Activated B cell treated with CpG ODN at 0.5 μM for 24 hours (primary cell): ENCODE measurements around the gene TRAPPC3. TPM values are rescaled to one million over a fixed set of nuclear protein-coding genes. Genes with fewer than 3 reads are reported as not detected.
A peak's percentile ranks its signal among the peaks of the same experiment; 100 is the strongest.

Experiments
- ATAC-seq: fragments of 200-7000 bp; cut with Tn5 transposase; one replicate; pipeline ENCODE4 v1.10.0; 2021; ENCODE audit warnings: low read depth, mild to moderate bottlenecking, moderate library complexity
- CTCF ChIA-PET: fragments of 350-600 bp; sonication (Branson Sonifier 250); formaldehyde crosslinking; loops from one replicate; lab custom pipeline; 2021; ENCODE audit warnings: antibody characterized with exemption; lab: Charles Lee
- POLR2A ChIA-PET: fragments of 350-600 bp; sonication (Branson Sonifier 250); formaldehyde crosslinking; loops from one replicate; lab custom pipeline; 2021; ENCODE audit warnings: antibody characterized with exemption; lab: Charles Lee
- DNase-seq: peaks from one replicate; pipeline ENCODE4 v3.0.0; 2022
- H3K27ac Mint-ChIP-seq: one replicate; pipeline ENCODE4 v1.8.0; 2020; ENCODE audit warnings: mixed read lengths
- H3K27me3 Mint-ChIP-seq: one replicate; pipeline ENCODE4 v1.8.0; 2021; ENCODE audit warnings: mixed read lengths
- H3K36me3 Mint-ChIP-seq: one replicate; pipeline ENCODE4 v1.8.0; 2021; ENCODE audit warnings: low read depth, mixed read lengths
- H3K4me1 Mint-ChIP-seq: one replicate; pipeline ENCODE4 v1.8.0; 2021; ENCODE audit warnings: mixed read lengths
- H3K4me3 Mint-ChIP-seq: one replicate; pipeline ENCODE4 v1.8.0; 2020; ENCODE audit warnings: mild to moderate bottlenecking, mixed read lengths
- H3K9me3 Mint-ChIP-seq: one replicate; pipeline ENCODE4 v1.8.0; 2020; ENCODE audit warnings: mixed read lengths
- intact Hi-C: fragments of 100-400 bp; cut with micrococcal nuclease; formaldehyde crosslinking; loops from one replicate; pipeline ENCODE4 v1.15.1; 2024
- total RNA-seq: library from RNA; stranded (reverse); gene quantifications from 2 replicates; pipeline ENCODE4 v1.2.3, GENCODE V29; 2022
- TF ChIP-seq, protein P1 (sequence below): fragments of 200-600 bp; IDR thresholded peaks from one replicate; pipeline ENCODE4 v1.8.0; 2022; ENCODE audit warnings: antibody characterized with exemption, mild to moderate bottlenecking

The TRAPPC3 gene
- total RNA-seq, 1 donor from 2014 or later, result 48.5 TPM

DNA sequence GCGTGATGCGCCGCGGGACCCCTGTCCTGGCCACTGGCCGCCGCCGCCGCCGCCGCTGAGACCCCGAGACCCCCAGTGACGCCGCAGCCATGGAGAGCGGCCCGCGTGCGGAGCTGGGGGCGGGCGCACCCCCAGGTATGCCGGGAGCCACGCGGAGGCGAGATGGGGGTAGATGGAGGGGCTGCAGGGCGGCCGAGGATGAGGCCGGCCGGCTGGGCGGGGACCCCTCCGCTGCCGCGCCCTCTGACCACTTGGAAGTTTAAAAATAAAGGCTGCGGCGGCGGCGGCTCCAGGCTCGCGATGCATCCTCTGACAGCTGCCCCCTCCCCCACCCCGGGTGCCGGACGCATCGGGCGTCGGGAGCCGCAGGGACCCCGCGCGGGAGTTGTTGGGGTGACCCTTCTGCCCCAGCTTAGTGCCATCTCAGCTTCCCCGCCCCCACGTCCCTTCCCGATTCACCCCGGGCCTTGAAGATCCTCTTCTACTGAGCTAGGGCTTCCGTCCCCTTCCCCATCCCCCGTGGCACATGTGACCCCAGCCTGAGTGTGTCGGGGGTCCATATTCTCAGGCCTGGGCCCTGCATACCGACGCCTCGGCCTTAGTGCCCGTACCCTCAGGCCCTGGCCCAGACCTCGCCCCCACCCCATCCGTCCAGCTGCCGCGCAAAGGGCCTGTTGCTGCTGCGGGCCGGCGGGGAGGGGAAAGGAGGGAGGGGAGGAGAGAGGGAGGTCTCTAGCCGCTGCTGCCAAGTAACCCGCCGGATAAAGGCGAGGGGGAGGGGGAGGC, 7.2 kb upstream of the TRAPPC3 start:
- intact Hi-C loops, result no loop called here
- TF ChIP-seq, protein P1, sequence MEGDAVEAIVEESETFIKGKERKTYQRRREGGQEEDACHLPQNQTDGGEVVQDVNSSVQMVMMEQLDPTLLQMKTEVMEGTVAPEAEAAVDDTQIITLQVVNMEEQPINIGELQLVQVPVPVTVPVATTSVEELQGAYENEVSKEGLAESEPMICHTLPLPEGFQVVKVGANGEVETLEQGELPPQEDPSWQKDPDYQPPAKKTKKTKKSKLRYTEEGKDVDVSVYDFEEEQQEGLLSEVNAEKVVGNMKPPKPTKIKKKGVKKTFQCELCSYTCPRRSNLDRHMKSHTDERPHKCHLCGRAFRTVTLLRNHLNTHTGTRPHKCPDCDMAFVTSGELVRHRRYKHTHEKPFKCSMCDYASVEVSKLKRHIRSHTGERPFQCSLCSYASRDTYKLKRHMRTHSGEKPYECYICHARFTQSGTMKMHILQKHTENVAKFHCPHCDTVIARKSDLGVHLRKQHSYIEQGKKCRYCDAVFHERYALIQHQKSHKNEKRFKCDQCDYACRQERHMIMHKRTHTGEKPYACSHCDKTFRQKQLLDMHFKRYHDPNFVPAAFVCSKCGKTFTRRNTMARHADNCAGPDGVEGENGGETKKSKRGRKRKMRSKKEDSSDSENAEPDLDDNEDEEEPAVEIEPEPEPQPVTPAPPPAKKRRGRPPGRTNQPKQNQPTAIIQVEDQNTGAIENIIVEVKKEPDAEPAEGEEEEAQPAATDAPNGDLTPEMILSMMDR, result no peak
- Mint-ChIP-seq H3K9me3 (no peaks in the 10 kb centered on the region), H3K36me3 (peaks cover 3% of the 10 kb centered on the region), H3K4me1 (peaks cover 66% of the 10 kb centered on the region), H3K27ac (peak overlapping the region; percentile 85), H3K27me3 (no peaks in the 10 kb centered on the region), H3K4me3 (peak overlapping the region; percentile 89)
- ATAC-seq (peak; percentile 19), DNase-seq (peak; percentile 48)
- ChIA-PET CTCF (interaction anchor here (1.0 to 3.5 kb wide), 5 partner anchors 13 to 132 kb away, joined by 3 to 15 read pairs (median 4); no protein-coding TSS in a partner anchor), POLR2A (interaction anchor here (0.6 to 3.6 kb wide), 6 partner anchors 30 to 244 kb away, joined by 3 to 37 read pairs (median 8); partner anchors contain the start of gene THRAP3)

DNA sequence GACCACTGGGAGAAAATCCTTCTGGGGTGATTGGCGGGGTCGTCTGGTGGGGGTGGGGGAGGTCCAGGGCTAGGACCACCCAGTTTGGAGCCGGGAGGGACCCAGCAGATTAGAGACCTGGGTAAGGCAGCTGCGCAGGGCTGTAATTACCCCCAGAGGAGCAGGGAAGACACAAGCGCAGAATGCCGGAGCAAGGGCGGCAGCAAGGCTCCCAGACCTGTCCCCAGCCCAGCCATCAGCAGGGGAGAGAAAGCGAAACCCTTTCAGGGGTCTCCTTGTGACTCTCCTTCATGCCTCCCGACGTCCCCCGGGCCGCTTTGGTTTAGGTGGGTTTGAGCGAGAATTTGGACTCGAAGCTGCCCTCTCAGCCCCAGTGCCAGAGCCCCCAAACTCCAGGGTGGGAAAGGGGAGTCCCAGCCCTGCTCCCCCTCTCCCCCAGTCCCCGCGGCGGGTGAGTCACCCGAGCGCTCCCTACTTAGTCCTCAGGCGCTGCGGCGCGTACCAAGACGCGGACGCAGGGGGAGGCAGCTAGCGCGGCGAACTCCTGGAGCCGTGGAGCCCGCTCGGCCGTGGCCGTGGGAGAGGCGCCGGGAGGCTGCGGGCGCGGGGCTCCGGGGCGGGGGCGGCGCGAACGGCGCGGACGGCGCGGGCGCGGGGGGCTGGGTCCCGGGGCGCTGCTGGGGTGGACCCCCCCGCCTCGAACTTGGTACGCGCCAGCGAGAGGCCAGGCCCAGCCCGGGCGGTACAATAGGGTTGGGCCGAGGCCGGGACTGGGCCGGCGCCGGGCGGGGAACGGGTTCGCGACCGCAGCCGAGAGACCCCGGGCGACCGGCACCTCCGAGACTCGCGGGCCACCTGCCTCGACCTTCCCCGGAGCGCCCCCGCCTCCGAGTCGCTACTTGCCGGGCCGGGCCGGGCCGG, 6.4 kb upstream of the TRAPPC3 start, which contains the start of gene MAP7D1:
MAP7D1 (plus strand) TSS at position 753 of the 921 bp plus-strand sequence. CDS start 258 bp downstream, outside the sequence.
- POLR2A ChIA-PET, result interaction anchor here (0.6 to 3.6 kb wide), 6 partner anchors 32 to 1138 kb away, joined by 3 to 37 read pairs (median 8); partner anchors contain the start of gene THRAP3
- CTCF ChIA-PET, result interaction anchor here (1.0 to 3.5 kb wide), 4 partner anchors 13 to 133 kb away, joined by 3 to 15 read pairs (median 4); no protein-coding TSS in a partner anchor
- TF ChIP-seq, protein P1, result no peak
- Mint-ChIP-seq H3K4me1 (peaks cover 65% of the 10 kb centered on the region), H3K4me3 (peak within 1 kb of the TSS; percentile 89), H3K9me3 (no peaks in the 10 kb centered on the region), H3K27ac (peak within 1 kb of the TSS; percentile 90), H3K27me3 (no peaks in the 10 kb centered on the region), H3K36me3 (peaks cover 3% of the 10 kb centered on the region)
- ATAC-seq (peak; percentile 76), DNase-seq (peak; percentile 88)
- intact Hi-C loops, result loop anchor here (2.0 kb wide), 1 partner anchor 295 kb away; the partner anchor contains the start of gene OSCP1

DNA sequence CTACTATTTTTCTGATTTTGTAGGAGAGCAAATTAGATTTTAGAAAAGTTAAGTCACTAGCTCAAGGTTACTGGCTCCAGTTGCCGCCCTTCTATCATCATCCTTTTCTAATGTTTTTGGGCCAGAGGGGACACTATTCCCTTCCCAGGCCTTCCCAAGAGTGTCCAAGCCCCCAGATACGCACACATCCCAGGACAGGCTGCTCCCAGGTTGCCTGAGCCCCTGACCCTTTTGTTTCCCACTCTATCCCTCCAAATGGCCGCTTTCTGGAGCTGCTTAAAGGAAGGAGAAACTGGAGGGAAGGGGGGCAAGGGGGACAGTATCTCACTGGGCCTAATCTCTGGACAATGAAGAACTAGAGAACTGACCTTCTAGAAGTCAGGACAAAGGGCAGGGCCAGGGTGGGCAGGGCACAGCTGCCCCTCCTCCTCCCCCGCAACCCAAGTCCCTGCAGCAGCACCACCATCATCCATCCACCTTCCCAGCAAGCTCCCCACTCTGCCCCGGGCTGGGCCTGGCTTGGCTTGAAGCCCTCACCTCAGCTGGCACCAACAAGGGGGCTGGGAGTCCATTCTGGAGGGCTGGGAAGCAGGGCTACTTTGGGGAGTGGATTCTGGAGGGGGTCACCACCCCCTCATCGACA, 5.6 kb upstream of the TRAPPC3 start:
- H3K27me3 Mint-ChIP-seq, result no peaks in the 10 kb centered on the region
- peaks cover 3% of the 10 kb centered on the region for H3K36me3 Mint-ChIP-seq
- ATAC-seq (no peak), DNase-seq (no peak)
- peak overlapping the region; percentile 87 for H3K4me3 Mint-ChIP-seq
- intact Hi-C loops, result loop anchor here (2.0 kb wide), 1 partner anchor 296 kb away; the partner anchor contains the start of gene OSCP1
- no peaks in the 10 kb centered on the region for H3K9me3 Mint-ChIP-seq
- ChIA-PET CTCF (interaction anchor here (1.7 to 3.5 kb wide), 2 partner anchors 33 to 131 kb away, joined by 4 to 15 read pairs; no protein-coding TSS in a partner anchor), POLR2A (interaction anchor here (0.6 to 3.6 kb wide), 4 partner anchors 33 to 1138 kb away, joined by 3 to 37 read pairs (median 14); partner anchors contain the start of gene THRAP3)
- peak overlapping the region; percentile 90 for H3K27ac Mint-ChIP-seq
- TF ChIP-seq, protein P1, result no peak
- H3K4me1 Mint-ChIP-seq, result peaks cover 65% of the 10 kb centered on the region

DNA sequence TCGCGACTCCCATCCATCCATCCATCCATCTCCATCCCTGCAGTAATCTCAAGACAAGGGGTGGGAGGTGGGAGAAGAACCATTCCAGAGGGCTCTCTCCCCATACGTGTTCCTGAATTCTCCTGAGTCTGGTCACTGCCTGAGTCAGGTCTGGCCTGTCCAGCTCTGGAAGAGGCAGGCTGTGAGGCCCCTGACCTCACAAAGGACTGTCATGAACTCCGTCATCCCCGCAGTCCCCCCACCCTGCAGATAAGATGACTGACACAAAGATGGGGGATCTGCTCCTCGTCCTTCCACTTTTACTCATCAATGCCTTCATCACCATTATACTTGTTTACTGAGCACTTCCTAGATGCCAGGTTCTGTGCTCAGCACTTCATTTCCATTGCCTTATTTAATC, 5.0 kb upstream of the TRAPPC3 start:
- ChIA-PET POLR2A (interaction anchor here (3.6 to 6.4 kb wide), 2 partner anchors 7 to 70 kb away, joined by 37 to 95 read pairs; partner anchors contain the start of gene THRAP3), CTCF (interaction anchor here (3.5 kb wide), 1 partner anchor 34 kb away, joined by 15 read pairs; no protein-coding TSS in a partner anchor)
- intact Hi-C loops, result loop anchor here (2.0 kb wide), 1 partner anchor 296 kb away; the partner anchor contains the start of gene OSCP1
- Mint-ChIP-seq H3K4me1 (peaks cover 65% of the 10 kb centered on the region), H3K27ac (peak overlapping the region; percentile 90), H3K36me3 (peaks cover 4% of the 10 kb centered on the region), H3K27me3 (no peaks in the 10 kb centered on the region), H3K9me3 (no peaks in the 10 kb centered on the region), H3K4me3 (peak overlapping the region; percentile 87)
- no peak for DNase-seq
- no peak for ATAC-seq
- TF ChIP-seq, protein P1, result no peak
